ENCODE data around the gene HNF4A. TPM values are rescaled to one million over a fixed set of nuclear protein-coding genes. Genes with fewer than 3 reads are reported as not detected.

HNF4A gene
- total RNA-seq, 1 donor, result not detected

GRCh38 chr20:44334306-44334705 lies 21.2 kb upstream of the HNF4A start:
- no peak overlapping the region for H3K4me3 ChIP-seq (ENCODE audit: insufficient read depth, low read length)
- no peaks in the 10 kb centered on the region for H3K79me2 ChIP-seq (ENCODE audit: insufficient read depth, low read length)
- no peaks in the 10 kb centered on the region for H3K36me3 ChIP-seq (ENCODE audit: insufficient read depth, low read length)
- no peaks in the 10 kb centered on the region for H3K9me3 ChIP-seq (ENCODE audit: low read depth, low read length)
- H3K27me3 ChIP-seq (ENCODE audit: insufficient read depth, low read length), result peaks cover 11% of the 10 kb centered on the region
- no peak for DNase-seq (ENCODE audit: insufficient read length, low spot score, missing footprints)
- no peak overlapping the region for H3K27ac ChIP-seq (ENCODE audit: low read depth, low read length)
- no peaks in the 10 kb centered on the region for H3K4me1 ChIP-seq (ENCODE audit: insufficient read depth, low read length)
- no peaks in the 10 kb centered on the region for H4K20me1 ChIP-seq (ENCODE audit: insufficient read depth, low read length)
- TF ChIP-seq, protein P1, sequence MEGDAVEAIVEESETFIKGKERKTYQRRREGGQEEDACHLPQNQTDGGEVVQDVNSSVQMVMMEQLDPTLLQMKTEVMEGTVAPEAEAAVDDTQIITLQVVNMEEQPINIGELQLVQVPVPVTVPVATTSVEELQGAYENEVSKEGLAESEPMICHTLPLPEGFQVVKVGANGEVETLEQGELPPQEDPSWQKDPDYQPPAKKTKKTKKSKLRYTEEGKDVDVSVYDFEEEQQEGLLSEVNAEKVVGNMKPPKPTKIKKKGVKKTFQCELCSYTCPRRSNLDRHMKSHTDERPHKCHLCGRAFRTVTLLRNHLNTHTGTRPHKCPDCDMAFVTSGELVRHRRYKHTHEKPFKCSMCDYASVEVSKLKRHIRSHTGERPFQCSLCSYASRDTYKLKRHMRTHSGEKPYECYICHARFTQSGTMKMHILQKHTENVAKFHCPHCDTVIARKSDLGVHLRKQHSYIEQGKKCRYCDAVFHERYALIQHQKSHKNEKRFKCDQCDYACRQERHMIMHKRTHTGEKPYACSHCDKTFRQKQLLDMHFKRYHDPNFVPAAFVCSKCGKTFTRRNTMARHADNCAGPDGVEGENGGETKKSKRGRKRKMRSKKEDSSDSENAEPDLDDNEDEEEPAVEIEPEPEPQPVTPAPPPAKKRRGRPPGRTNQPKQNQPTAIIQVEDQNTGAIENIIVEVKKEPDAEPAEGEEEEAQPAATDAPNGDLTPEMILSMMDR (IDR thresholded peaks at IDR 0.05; ENCODE audit: extremely low read depth, low read depth, low read length), result no peak
- H2AFZ ChIP-seq (ENCODE audit: low read length), result no peak overlapping the region
- H3K4me2 ChIP-seq (ENCODE audit: insufficient read depth, low read length), result no peak overlapping the region

- H2AFZ ChIP-seq (ENCODE audit: low read length), result no peak overlapping the region
- no peaks in the 10 kb centered on the region for H3K79me2 ChIP-seq (ENCODE audit: insufficient read depth, low read length)
- H4K20me1 ChIP-seq (ENCODE audit: insufficient read depth, low read length), result no peaks in the 10 kb centered on the region
- TF ChIP-seq, protein P1 (IDR thresholded peaks at IDR 0.05; ENCODE audit: extremely low read depth, low read depth, low read length), result no peak
- no peak for DNase-seq (ENCODE audit: insufficient read length, low spot score, missing footprints)
- no peak overlapping the region for H3K27ac ChIP-seq (ENCODE audit: low read depth, low read length)
- no peak overlapping the region for H3K4me3 ChIP-seq (ENCODE audit: insufficient read depth, low read length)
- no peak overlapping the region for H3K4me2 ChIP-seq (ENCODE audit: insufficient read depth, low read length)
- no peaks in the 10 kb centered on the region for H3K9me3 ChIP-seq (ENCODE audit: low read depth, low read length)
- no peaks in the 10 kb centered on the region for H3K4me1 ChIP-seq (ENCODE audit: insufficient read depth, low read length)
- no peaks in the 10 kb centered on the region for H3K36me3 ChIP-seq (ENCODE audit: insufficient read depth, low read length)
- peaks cover 10% of the 10 kb centered on the region for H3K27me3 ChIP-seq (ENCODE audit: insufficient read depth, low read length)
Observed at GRCh38 chr20:44334709-44335108, 20.8 kb upstream of the HNF4A start.

GRCh38 chr20:44335675-44336074 lies 19.8 kb upstream of the HNF4A start:
- H2AFZ ChIP-seq (ENCODE audit: low read length), result no peak overlapping the region
- TF ChIP-seq, protein P1 (IDR thresholded peaks at IDR 0.05; ENCODE audit: extremely low read depth, low read depth, low read length), result no peak
- no peaks in the 10 kb centered on the region for H4K20me1 ChIP-seq (ENCODE audit: insufficient read depth, low read length)
- no peaks in the 10 kb centered on the region for H3K36me3 ChIP-seq (ENCODE audit: insufficient read depth, low read length)
- no peak for DNase-seq (ENCODE audit: insufficient read length, low spot score, missing footprints)
- no peak overlapping the region for H3K27ac ChIP-seq (ENCODE audit: low read depth, low read length)
- no peaks in the 10 kb centered on the region for H3K79me2 ChIP-seq (ENCODE audit: insufficient read depth, low read length)
- peaks cover 8% of the 10 kb centered on the region for H3K27me3 ChIP-seq (ENCODE audit: insufficient read depth, low read length)
- H3K4me1 ChIP-seq (ENCODE audit: insufficient read depth, low read length), result no peaks in the 10 kb centered on the region
- H3K4me2 ChIP-seq (ENCODE audit: insufficient read depth, low read length), result no peak overlapping the region
- H3K9me3 ChIP-seq (ENCODE audit: low read depth, low read length), result no peaks in the 10 kb centered on the region
- no peak overlapping the region for H3K4me3 ChIP-seq (ENCODE audit: insufficient read depth, low read length)

- DNase-seq (ENCODE audit: insufficient read length, low spot score, missing footprints), result no peak
- Histone ChIP-seq H2AFZ (ENCODE audit: low read length) (no peak overlapping the region), H3K9me3 (ENCODE audit: low read depth, low read length) (no peaks in the 10 kb centered on the region), H3K79me2 (ENCODE audit: insufficient read depth, low read length) (no peaks in the 10 kb centered on the region), H3K36me3 (ENCODE audit: insufficient read depth, low read length) (no peaks in the 10 kb centered on the region), H3K4me2 (ENCODE audit: insufficient read depth, low read length) (no peak overlapping the region), H3K4me1 (ENCODE audit: insufficient read depth, low read length) (no peaks in the 10 kb centered on the region), H3K4me3 (ENCODE audit: insufficient read depth, low read length) (no peak overlapping the region), H3K27me3 (ENCODE audit: insufficient read depth, low read length) (peaks cover 8% of the 10 kb centered on the region), H4K20me1 (ENCODE audit: insufficient read depth, low read length) (no peaks in the 10 kb centered on the region), H3K27ac (ENCODE audit: low read depth, low read length) (no peak overlapping the region)
- TF ChIP-seq, protein P1 (IDR thresholded peaks at IDR 0.05; ENCODE audit: extremely low read depth, low read depth, low read length), result no peak
Observed at GRCh38 chr20:44336086-44336485, 19.4 kb upstream of the HNF4A start.
